GM12892 (cell line): Measurements from ENCODE around the gene CEACAM16.

Source experiments
- POLR2A ChIP-seq: IDR thresholded peaks from 2 replicates; pipeline ENCODE4 v1.6.1; 2011; ENCODE audit warnings: low read depth, low read length, control low read depth
- POLR2AphosphoS5 ChIP-seq: IDR thresholded peaks from 2 replicates; pipeline ENCODE4 v1.6.1; 2011; ENCODE audit warnings: low read depth, low read length, control low read depth
- TAF1 ChIP-seq: IDR thresholded peaks from 2 replicates; pipeline ENCODE4 v1.6.1; 2011; ENCODE audit warnings: low read depth, mild to moderate bottlenecking, control low read depth, low read length, borderline replicate concordance

DNA sequence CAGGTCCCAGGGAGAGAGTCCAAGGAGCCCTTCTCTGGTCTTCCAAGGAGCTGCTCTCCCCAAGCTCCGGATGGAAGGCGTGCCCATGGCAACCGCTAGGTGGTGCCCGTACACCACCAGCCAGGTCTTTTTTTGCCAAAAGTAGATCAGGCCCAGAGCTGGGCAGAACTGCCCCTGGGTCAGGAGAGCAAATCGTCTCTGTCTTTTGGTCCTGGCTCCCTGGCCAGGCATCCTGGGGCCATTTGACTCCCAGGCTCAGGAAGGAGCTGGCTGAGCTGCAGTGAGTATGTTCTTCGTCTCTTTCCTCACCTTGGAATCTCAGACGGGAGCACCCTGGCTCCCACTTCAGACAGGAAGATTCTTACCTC lies 25.0 kb downstream of the CEACAM16 start:
- TF ChIP-seq POLR2A (no peak), POLR2AphosphoS5 (no peak), TAF1 (no peak)
